ENCODE measurements around the gene VAV2. TPM values are rescaled to one million over a fixed set of nuclear protein-coding genes. Genes with fewer than 3 reads are reported as not detected.

VAV2 gene
- total and polyA plus RNA-seq, 2 of the 4 experiments (the other 2 are of a cell fraction) = 10.8 to 13.4 TPM

DNA sequence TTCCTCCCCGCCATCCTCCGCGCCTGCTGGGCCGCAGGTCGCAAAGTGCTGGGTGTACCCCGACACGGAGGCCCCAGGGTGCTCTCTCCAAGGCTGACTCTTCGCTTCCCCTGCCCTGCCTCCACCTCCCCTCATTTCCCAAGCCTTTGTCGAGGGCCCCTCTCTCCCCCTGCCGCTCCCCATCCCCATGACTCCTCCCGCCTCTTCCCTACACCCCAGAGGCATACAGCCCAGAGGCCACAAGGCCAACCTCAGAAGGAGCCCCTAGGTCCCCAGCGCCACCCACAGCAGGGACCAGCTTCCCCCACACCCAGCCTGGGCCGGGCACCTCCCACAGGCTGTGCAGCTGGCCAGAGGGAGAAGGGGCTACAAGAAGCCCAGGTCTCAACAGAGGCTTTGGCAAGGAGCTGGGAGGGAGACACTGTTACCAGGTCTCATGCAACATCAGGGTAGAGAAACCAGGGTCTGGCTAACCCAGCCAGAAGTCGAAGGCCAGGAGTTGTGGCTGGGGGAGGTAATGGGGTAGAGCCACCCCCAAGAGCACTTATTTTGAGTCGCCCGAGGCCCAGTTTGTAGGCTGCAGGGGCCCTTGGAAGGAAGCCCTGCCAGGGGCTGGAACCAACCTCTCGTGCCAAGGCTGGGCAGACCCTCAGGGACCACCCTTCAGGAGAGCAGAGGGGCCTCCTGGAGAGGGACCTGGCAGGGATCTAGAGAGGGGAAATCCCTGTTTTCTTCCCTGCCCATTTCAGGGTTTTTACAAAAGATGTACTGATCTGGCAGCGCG, 229.4 kb downstream of the VAV2 start:
- Histone ChIP-seq H3K56ac (ENCODE audit: extremely low read depth, insufficient read depth, low read length) (no peak overlapping the region), H3K27ac (ENCODE audit: insufficient read depth, low read length) (no peak overlapping the region), H2AFZ (replicated peaks; ENCODE audit: low read length, poor library complexity) (no peak overlapping the region), H2BK120ac (ENCODE audit: low read depth, low read length) (no peak overlapping the region), H3K9me1 (ENCODE audit: insufficient read depth, low read length) (peaks cover 7% of the 10 kb centered on the region), H4K91ac (ENCODE audit: insufficient read depth, low read depth, low read length) (no peak overlapping the region), H3K79me1 (ENCODE audit: low read depth in 1 of 2, low read length in 2 of 2) (0 out of 4 replicates have a peak, but pooled peaks cover 0 to 3% of the 10 kb centered on the region in 2 experiments), H2AK9ac (replicated peaks; ENCODE audit: low read depth, low read length, poor library complexity) (no peak overlapping the region), H4K20me1 (ENCODE audit: insufficient read depth, low read length) (no peaks in the 10 kb centered on the region), H3K4me1 (ENCODE audit: control insufficient read depth, insufficient read depth, low read length) (peaks cover 3% of the 10 kb centered on the region), H4K5ac (ENCODE audit: low read depth, low read length) (no peak overlapping the region), H3K18ac (ENCODE audit: low read depth, low read length) (no peak overlapping the region), H3K36me3 (ENCODE audit: control insufficient read depth, insufficient read depth, low read length) (peaks cover 13% of the 10 kb centered on the region; the same call in 1 of the 2 replicates), H3K4me3 (ENCODE audit: insufficient read depth, low read depth, low read length) (no peak overlapping the region), H3K9me3 (ENCODE audit: control insufficient read depth, insufficient read depth, low read length) (peaks cover 4% of the 10 kb centered on the region; the same call in 1 of the 2 replicates), H3K14ac (replicated peaks; ENCODE audit: low read depth, low read length) (no peak overlapping the region), H2AK5ac (ENCODE audit: low read depth, low read length) (no peak overlapping the region), H3K27me3 (ENCODE audit: control insufficient read depth, insufficient read depth, low read length) (no peaks in the 10 kb centered on the region), H2BK5ac (ENCODE audit: low read depth, low read length, poor library complexity, severe bottlenecking) (no peak overlapping the region), H4K8ac (ENCODE audit: low read depth in 2 of 2, low read length in 2 of 2) (no peak overlapping the region), H3K4ac (ENCODE audit: low read depth, low read length) (no peak overlapping the region), H3K4me2 (ENCODE audit: low read depth, low read length) (no peak overlapping the region), H2BK15ac (ENCODE audit: low read depth, low read length) (no peak overlapping the region), H2BK20ac (ENCODE audit: low read depth, low read length) (no peak overlapping the region), H3K23ac (ENCODE audit: low read depth, low read length) (no peak overlapping the region), H3K9ac (ENCODE audit: low read depth, low read length) (no peak overlapping the region)
- WGBS, 2 experiments (ENCODE audit: extremely low coverage in 2 of 2, insufficient read length in 1 of 2) = 91% methylated on average over 12 of the region's 19 CpGs; no CpG with 5 or more reads in 1 of the 2 experiments
- no peak for DNase-seq
- intact Hi-C loops (cut with micrococcal nuclease) = no loop called here
- dilution Hi-C loops (cut with HindIII; ENCODE audit: low sequenced_read_pairs, unreplicated experiment) = no loop called here
- ChIA-PET POLR2A (ENCODE audit: unreplicated experiment) (no interaction called here), CTCF (no interaction called here)
- in situ Hi-C loops (cut with MboI; ENCODE audit: low sequenced_read_pairs) = no loop called here
- no TSS peak for BruUV-seq (replicated peaks)
- no peak for TF ChIP-seq CHD1 (IDR thresholded peaks at IDR 0.05; ENCODE audit: low read depth, low read length)
- TF ChIP-seq FOS (IDR thresholded peaks at IDR 0.05; ENCODE audit: low read depth, low read length) = no peak
- TF ChIP-seq BHLHE40 (IDR thresholded peaks at IDR 0.05; ENCODE audit: low read depth, low read length) = no peak
- TF ChIP-seq MXI1 (IDR thresholded peaks at IDR 0.05; ENCODE audit: borderline replicate concordance, low read depth, low read length) = no peak
- no peak for TF ChIP-seq NFE2L2 (IDR thresholded peaks at IDR 0.05; ENCODE audit: low read depth, low read length)
- no peak for TF ChIP-seq RAD21 (IDR thresholded peaks at IDR 0.05; ENCODE audit: low read length)
- TF ChIP-seq SMC3 (IDR thresholded peaks at IDR 0.05; ENCODE audit: low read depth, low read length) = no peak
- TF ChIP-seq, protein P1, sequence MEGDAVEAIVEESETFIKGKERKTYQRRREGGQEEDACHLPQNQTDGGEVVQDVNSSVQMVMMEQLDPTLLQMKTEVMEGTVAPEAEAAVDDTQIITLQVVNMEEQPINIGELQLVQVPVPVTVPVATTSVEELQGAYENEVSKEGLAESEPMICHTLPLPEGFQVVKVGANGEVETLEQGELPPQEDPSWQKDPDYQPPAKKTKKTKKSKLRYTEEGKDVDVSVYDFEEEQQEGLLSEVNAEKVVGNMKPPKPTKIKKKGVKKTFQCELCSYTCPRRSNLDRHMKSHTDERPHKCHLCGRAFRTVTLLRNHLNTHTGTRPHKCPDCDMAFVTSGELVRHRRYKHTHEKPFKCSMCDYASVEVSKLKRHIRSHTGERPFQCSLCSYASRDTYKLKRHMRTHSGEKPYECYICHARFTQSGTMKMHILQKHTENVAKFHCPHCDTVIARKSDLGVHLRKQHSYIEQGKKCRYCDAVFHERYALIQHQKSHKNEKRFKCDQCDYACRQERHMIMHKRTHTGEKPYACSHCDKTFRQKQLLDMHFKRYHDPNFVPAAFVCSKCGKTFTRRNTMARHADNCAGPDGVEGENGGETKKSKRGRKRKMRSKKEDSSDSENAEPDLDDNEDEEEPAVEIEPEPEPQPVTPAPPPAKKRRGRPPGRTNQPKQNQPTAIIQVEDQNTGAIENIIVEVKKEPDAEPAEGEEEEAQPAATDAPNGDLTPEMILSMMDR (conservative IDR thresholded peaks at IDR 0.05; ENCODE audit: low read depth, low read length) = no peak
- TF ChIP-seq USF2 (IDR thresholded peaks at IDR 0.05; ENCODE audit: low read depth, low read length) = no peak
- no peak for TF ChIP-seq MAFK (IDR thresholded peaks at IDR 0.05; ENCODE audit: low read depth, low read length)
- no peak for TF ChIP-seq RFX5 (IDR thresholded peaks at IDR 0.05; ENCODE audit: low read depth, low read length)
- TF ChIP-seq CEBPB (IDR thresholded peaks at IDR 0.05; ENCODE audit: low read depth, low read length) = no peak
- TF ChIP-seq POLR2A (IDR thresholded peaks at IDR 0.05; ENCODE audit: low read depth, low read length) = no peak
- TF ChIP-seq, protein P2, sequence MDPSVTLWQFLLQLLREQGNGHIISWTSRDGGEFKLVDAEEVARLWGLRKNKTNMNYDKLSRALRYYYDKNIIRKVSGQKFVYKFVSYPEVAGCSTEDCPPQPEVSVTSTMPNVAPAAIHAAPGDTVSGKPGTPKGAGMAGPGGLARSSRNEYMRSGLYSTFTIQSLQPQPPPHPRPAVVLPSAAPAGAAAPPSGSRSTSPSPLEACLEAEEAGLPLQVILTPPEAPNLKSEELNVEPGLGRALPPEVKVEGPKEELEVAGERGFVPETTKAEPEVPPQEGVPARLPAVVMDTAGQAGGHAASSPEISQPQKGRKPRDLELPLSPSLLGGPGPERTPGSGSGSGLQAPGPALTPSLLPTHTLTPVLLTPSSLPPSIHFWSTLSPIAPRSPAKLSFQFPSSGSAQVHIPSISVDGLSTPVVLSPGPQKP (IDR thresholded peaks at IDR 0.05; ENCODE audit: borderline replicate concordance, low read depth, low read length) = no peak
- TF ChIP-seq RCOR1 (IDR thresholded peaks at IDR 0.05; ENCODE audit: insufficient replicate concordance, low read length) = no peak
- no peak for ATAC-seq (ENCODE audit: low read depth)
